GM21526 (cell line): Measurements from ENCODE around the gene OR1S1.
"Not testable (repeated sequence)": the region's sequence is repeated elsewhere in the genome, so short reads cannot be mapped to it uniquely, and the experiment has no call there.

Experiments used
- ATAC-seq: cut with Tn5 transposase; IDR thresholded peaks from one replicate; pipeline ENCODE4 v1.9.1; 2021; ENCODE audit warnings: moderate library complexity; ENCODE audit not compliant: unreplicated experiment, low FRiP score

Gene OR1S1

DNA sequence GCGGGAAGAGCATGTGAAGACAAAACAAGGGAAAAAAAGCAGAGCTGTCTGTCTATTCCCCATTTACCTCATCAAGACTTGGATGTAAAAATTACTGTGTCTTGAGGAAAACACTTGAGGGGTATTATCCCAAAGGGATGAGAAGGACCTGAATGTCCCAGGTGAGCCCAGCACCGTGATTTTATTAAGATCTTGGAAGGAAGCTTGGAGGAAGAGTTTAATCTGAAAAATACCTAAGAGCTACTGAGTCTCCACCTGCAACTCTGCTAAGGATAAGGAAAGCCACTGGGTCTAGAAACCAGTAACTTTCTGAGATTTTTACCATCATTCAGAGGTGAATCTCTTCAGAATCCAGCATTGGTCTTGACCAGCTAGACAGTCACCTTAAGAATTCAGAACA, at the start of gene OR1S1:
OR1S1 (plus strand) TSS at position 301 of the 400 bp plus-strand sequence.
- not testable (repeated sequence) for ATAC-seq

DNA sequence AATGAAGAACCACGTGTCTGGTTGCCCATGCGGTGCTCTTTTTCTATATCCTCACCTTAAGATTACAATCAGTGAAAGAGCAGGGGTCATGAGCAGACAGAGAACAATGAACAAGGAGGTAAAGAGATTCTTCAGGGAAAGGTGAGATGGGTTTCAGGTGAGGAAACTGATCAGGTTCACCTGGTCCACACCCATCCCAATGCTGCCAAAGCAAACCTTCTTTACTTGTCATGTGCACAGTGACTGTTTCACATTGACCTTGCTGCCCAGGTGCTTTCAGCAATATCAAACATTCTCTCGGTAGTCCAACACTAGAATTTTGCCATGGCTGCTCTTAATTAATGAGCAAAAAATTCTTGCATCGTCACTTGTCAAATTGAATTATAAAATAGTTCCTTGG, 48.1 kb upstream of the OR1S1 start:
- no peak for ATAC-seq

GRCh38 chr11:58164990-58165389, 47.5 kb upstream of the OR1S1 start:
- ATAC-seq = no peak

DNA sequence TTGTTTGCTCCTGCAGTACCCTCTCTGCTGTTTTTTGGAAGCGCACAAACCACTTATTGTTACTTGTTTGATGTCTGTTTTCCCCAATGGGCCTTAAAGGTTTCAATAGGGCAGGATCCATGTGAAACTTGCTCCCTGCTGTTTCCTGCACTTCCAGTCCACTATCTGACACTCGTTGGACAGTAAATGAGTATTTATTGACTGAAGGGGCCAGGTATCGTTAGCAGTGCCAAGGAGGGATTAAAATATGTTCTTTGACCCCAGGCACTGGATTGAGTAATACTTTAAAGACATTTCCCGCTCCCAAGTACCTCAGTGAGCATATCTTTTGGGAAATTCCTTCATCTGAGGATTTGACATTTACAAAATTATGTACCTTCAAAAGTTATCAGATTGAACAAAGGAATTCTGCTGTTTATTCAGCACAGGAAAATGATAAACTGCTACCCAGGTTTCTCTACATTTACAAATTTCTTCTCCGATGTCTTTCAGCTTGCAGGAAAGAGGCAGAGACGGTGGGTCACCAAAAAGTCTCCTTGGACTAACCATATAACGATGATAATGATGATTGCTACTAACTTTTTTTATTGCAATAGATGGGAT, 46.9 kb upstream of the OR1S1 start:
- no peak for ATAC-seq

DNA sequence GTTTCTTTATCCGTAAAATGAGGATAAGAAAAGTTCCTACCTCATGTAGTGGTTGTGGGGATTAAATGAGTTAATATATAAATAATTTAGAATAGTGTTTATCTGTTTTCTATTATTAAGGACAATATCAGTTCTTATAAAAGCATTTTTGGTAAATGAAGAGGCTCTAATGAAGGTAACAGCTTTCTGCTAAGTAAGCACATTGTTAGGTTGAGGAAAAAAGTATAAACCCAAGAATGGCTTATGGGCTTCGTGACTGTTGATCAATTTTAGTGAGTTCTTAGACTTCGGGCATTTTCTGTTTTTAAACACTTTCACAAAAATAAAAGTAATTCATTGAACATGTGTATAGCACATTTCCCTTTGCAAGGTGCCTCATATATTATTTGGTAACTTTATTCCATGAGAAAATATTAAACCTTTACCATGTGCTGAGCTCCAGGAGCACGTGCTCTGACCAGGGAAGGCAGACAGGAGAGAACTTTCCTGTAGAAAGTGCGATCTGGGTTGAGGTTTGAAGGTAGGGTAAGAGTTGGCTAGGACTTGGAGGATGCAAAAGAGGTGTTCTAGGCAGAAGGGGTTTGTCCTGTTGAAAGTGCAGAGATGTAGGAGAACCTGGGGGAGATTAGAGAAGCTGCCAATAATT, 35.0 kb upstream of the OR1S1 start:
- no peak for ATAC-seq

DNA sequence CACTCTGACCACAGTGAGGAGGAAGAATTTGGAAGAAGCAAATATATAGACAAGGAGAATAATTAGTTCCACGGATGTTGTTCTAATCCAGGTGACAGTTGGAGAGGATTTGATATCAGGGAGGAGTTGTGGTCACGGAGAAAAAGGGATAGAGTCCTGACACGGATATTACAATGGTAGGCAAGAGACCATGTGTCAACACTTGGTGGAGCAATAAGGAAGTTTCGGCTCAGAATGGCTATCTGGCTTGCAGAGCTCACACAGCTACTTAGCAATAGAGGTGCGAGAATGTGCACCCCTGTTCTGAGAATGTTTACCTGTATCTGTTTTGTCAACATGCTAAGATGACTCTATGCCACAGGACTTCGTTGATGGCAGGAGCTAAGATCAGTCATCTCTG, 34.1 kb upstream of the OR1S1 start:
- ATAC-seq = no peak

DNA sequence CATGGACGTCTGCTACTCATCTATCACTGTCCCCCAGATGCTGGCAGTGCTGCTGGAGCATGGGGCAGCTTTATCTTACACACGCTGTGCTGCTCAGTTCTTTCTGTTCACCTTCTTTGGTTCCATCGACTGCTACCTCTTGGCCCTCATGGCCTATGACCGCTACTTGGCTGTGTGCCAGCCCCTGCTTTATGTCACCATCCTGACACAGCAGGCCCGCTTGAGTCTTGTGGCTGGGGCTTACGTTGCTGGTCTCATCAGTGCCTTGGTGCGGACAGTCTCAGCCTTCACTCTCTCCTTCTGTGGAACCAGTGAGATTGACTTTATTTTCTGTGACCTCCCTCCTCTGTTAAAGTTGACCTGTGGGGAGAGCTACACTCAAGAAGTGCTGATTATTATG, 32.9 kb upstream of the OR1S1 start:
- ATAC-seq = no peak

DNA sequence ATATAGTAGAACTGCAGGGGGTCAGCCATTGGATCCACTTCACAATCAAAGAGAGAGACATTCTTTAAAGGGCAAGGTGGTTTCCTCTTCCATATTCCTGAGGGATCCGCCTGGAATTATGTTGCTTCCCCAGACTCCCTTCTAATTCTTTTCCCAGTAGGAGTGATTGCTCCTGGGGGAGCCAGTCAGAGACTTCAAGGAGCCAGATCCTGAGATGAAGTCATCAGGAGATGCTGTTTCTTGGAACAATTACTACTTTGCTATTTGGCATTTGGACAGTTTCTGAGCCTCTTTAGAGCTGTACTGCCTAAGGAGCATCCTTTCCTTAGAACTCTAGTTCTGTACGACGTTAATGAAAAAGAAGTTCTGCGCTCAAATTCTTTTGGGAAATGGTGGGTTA, 25.6 kb upstream of the OR1S1 start:
- ATAC-seq = no peak

DNA sequence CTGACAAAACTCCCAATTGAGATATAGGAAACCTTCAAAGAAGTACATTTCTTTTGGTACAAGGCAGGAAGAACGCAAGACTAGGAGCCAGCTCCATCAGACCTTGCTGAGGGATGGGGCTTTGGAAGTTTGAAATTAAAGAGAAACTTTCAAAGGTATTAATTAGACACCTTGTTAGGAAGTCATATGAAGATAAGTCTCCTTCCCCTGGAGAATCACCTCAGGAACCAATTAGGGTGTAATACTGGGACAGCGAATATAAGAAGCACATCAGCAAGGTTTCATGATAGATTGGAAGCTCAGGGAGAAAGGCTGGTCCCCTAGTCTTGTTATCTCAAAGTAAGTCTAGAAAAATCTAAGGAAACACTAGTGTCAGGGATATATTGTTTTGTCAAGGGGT, 23.8 kb upstream of the OR1S1 start, which contains the start of gene OR9Q2:
OR9Q2 (plus strand) TSS at position 301 of the 400 bp plus-strand sequence. CDS start 1,421 bp downstream, outside the sequence.
- no peak for ATAC-seq

DNA sequence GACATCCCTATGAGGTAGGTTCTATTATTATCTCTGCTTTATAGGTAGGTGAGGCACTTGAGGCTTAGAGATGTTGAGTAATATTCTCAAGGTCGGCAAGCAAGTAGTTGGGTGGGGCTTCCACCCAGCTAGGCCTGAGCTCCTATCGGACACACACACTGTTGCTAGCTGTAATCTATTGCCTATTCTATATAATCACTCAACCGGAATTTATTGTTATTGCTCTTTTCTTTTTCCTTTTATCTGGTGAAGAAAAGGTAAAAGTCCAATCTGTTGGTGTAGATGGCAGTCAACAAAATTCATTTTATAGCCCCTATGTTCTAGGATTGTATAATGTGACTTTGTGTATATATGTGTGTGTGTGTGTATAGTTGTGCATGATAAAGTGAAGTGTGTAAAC, 20.3 kb upstream of the OR1S1 start:
- ATAC-seq = no peak

DNA sequence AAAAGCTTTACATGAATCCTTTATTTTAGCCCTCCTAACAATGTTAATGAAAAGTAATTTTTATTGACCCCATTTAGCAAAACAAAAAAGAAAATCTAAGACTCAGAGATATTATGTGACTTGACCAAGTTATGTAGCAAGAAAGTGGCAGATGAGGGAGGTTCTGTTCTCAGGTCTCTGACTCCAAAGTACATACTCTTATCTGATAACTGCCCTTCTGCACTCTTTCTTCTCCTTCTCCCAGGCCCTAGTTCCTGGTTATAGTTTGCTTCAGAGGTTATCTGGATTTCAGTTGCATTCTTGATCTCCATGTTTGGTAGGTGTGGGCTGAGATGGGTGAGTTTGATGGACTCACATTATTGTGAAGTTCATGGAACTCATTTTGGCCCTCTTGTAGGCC, 19.1 kb upstream of the OR1S1 start:
- no peak for ATAC-seq

GRCh38 chr11:58195939-58196338, 16.6 kb upstream of the OR1S1 start:
- ATAC-seq = no peak

- no peak for ATAC-seq
These were observed 13.2 kb upstream of the OR1S1 start for GRCh38 chr11:58199271-58199670.

GRCh38 chr11:58204042-58204441, 8.5 kb upstream of the OR1S1 start, which contains the start of gene OR1S2:
OR1S2 (minus strand) TSS chr11:58204142; CDS start chr11:58204142, 0 bp downstream.
- no peak for ATAC-seq

DNA sequence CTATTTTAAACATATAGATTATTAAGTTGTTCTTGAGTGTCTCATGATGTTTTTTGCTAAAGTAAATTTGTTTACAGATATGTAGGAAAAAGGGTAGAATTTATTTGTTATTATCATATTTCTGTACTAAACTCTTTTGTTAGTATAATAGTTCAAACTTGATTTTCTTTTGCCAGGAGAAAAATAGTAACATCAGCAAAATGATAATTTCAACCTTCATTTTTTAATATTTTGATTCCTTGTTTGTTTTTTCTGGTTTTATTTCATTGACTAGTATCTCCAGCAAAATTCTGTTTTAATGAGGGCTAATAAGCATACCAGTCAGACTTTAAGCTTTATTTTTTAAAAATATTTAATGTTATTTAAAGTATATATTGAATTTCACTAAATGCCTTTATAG, 4.0 kb downstream of the OR1S1 start:
- no peak for ATAC-seq

DNA sequence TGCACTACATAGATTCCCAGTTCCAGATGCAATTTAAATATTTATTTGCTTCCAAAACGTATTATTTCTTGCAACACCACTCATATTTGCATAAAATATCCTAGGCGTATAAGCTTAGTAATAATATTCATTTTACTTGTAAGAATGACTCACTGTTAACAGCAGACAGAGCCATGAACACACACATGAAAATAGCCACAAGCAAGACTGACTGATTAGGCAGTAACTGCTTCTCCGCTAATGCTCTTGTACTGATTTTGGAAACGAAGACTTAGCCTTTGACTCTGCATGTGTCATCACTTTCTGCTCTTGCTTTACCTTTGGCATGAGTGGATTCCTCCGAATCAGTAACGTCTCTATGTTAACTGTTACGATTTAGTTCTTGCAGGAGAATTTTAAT, 10.2 kb downstream of the OR1S1 start:
- ATAC-seq = no peak

DNA sequence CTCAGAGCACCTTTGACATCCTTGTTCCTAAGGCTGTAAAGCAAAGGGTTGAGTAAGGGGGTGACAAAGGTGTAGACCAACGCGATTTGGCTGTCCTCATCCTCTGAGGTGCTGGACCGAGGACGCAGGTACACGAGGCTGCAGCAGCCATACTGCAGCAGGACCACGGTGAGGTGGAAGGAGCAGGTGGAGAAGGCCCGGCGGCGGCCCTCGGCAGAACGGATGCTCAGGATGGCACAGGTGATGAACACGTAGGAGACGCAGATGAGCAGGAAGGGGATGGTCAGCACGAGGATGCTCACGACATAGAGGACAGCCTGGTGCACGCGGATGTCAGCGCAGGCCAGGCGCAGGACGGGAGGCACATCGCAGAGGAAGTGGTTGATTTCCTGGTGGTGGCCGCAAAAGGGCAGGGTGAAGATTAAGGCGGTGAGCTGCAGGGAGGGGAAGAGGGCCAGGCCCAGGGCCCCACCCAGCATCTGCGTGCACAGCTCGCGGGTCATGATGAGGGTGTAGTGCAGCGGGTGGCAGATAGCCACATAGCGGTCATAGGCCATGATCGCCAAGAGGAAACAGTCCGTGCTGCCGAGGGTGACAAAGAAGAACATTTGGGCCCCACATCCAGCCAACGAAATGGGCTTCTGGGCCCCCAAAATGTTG, 15.6 kb downstream of the OR1S1 start:
- no peak for ATAC-seq

- ATAC-seq = no peak
These were observed 31.4 kb downstream of the OR1S1 start for GRCh38 chr11:58243954-58244353.

DNA sequence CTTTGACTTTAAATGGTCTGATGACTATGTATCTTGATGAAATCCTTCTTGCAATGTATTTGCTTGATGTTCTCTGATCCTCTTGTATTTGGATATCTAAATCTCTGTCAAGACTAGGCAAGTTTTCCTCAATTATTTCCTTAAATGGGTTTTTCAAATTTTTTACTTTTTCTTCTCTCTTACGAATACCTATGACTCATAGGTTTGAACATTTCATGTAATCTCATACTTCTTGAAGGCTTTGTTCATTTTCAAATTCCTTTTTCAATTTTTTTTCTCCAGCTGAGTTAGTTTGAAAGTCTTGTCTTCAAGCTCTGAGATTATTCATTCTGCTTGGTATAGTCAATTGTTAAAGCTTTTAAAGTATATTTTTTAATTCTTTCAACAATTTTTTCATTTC, 42.4 kb downstream of the OR1S1 start:
- no peak for ATAC-seq

GRCh38 chr11:58259983-58260382, 47.5 kb downstream of the OR1S1 start:
- ATAC-seq = no peak
